ENCODE results near the gene SCN5A.

GRCh38 chr3:38553071-38553470, 96.4 kb downstream of the SCN5A start:
- TF ChIP-seq CTCF (IDR thresholded peaks at IDR 0.05) (no peak), POLR2AphosphoS5 (IDR thresholded peaks at IDR 0.05) (no peak)
